Psoas muscle (tissue), 8 donors: ENCODE data around the gene TSPAN16. TPM values are rescaled to one million over a fixed set of nuclear protein-coding genes. Genes with fewer than 3 reads are reported as not detected.

Experiments used
- ATAC-seq, 4 donors: fragments of 200-7000 bp; cut with Tn5 transposase; one replicate each; pipeline ENCODE4 v1.9.1; 2020; ENCODE audit warnings: moderate library complexity in 3 of 4, mild to moderate bottlenecking in 2 of 4
- DNase-seq, 2 donors: peaks; one replicate each; pipeline ENCODE4 v3.0.0-alpha.2; 2020
- H3K27ac ChIP-seq: fragments of 200-600 bp; one replicate; pipeline ENCODE4 v1.8.0; 2022
- H3K27me3 ChIP-seq, 3 donors: fragments of 200-600 bp in 1 of 3; one replicate each; pipeline versions ENCODE4 v1.6.1 to v1.8.0; 2013 to 2022; ENCODE audit warnings: low read length in 2 of 3, mild to moderate bottlenecking in 2 of 3, moderate library complexity in 1 of 3; ENCODE audit not compliant: insufficient read depth in 3 of 3
- H3K36me3 ChIP-seq, 2 donors: fragments of 200-600 bp in 1 of 2; one replicate each; pipeline versions ENCODE4 v1.6.1 to v1.8.0; 2013 to 2022; ENCODE audit warnings: low read depth in 1 of 2, mild to moderate bottlenecking in 1 of 2, moderate library complexity in 1 of 2; ENCODE audit not compliant: insufficient read depth in 1 of 2
- H3K4me1 ChIP-seq: fragments of 200-600 bp; one replicate; pipeline ENCODE4 v1.8.0; 2022
- H3K4me3 ChIP-seq: fragments of 200-600 bp; one replicate; pipeline ENCODE4 v1.8.0; 2022; ENCODE audit warnings: mild to moderate bottlenecking
- H3K9me3 ChIP-seq: fragments of 200-600 bp; one replicate; pipeline ENCODE4 v1.8.0; 2022
- CTCF ChIP-seq: fragments of 200-600 bp; IDR thresholded peaks from one replicate; pipeline ENCODE4 v1.8.0; 2022; ENCODE audit warnings: antibody characterized with exemption
- WGBS, 3 donors: extraction: QIAGEN DNeasy Blood & Tissue Kit; methylation state at CpG; one replicate each; pipeline versions ENCODE4 v1.1.6 to v1.1.7; 2013; 5-methylcytosine and 5-hydroxymethylcytosine counted together
- intact Hi-C, 2 donors: fragments of 100-400 bp; cut with DNase I; formaldehyde crosslinking; loops; one replicate each; pipeline versions ENCODE4 v1.11.0 to v1.14.2; 2022
- polyA plus RNA-seq, 3 donors: library from polyadenylated mRNA; stranded (reverse); fragments of 200-250 nt; gene quantifications; one replicate each; pipeline ENCODE4 v1.2.3, GENCODE V29; 2013
- total RNA-seq, 4 donors: library from RNA; stranded (reverse); fragmentation: NEBNext Ultra II Directional in 2 of 4; extraction: Animal tissue kit (Norgen Biotek cat#: 25700) in 2 of 4; gene quantifications; one replicate each; pipeline versions ENCODE4 v1.2.1 to v1.2.4, GENCODE V29; 2021 to 2023
- donor health status: healthy with polysubstance abuse.
- donor health status: DM: no; HTN: no; CAD: no; lungs with moderate emphysema.
- donor health status: Bipolar disorder and iron deficiency.
- donor health status: healthy.
- donor health status: DM: yes; HTN: yes; CAD: no.
- donor health status: DM: no; HTN: no; CAD: no.
- donor health status: DM: no; HTN: no; CAD: no.
- donor health status: DM: yes; HTN: yes; CAD: no.

The TSPAN16 gene
- total and polyA plus RNA-seq, 7 donors, result not detected

GRCh38 chr19:11261431-11261970 is 34.5 kb upstream of the TSPAN16 start:
- no peaks in the 10 kb centered on the region for H3K36me3 ChIP-seq
- no peaks in the 10 kb centered on the region for H3K4me1 ChIP-seq
- peaks cover 0 to 31% (median 12%) of the 10 kb centered on the region in 3 donors for H3K27me3 ChIP-seq
- intact Hi-C loops, result no loop called here
- ATAC-seq (peak in 1 of 4 donors; percentile 3), DNase-seq (no peak)
- H3K9me3 ChIP-seq, result no peaks in the 10 kb centered on the region
- WGBS, 3 donors, result 13 to 26% (median 21%) methylated on average over 13 to 18 of the region's 18 CpGs
- H3K4me3 ChIP-seq, result peak overlapping the region; percentile 70
- H3K27ac ChIP-seq, result peak overlapping the region; percentile 76
- no peak for TF ChIP-seq CTCF

DNA sequence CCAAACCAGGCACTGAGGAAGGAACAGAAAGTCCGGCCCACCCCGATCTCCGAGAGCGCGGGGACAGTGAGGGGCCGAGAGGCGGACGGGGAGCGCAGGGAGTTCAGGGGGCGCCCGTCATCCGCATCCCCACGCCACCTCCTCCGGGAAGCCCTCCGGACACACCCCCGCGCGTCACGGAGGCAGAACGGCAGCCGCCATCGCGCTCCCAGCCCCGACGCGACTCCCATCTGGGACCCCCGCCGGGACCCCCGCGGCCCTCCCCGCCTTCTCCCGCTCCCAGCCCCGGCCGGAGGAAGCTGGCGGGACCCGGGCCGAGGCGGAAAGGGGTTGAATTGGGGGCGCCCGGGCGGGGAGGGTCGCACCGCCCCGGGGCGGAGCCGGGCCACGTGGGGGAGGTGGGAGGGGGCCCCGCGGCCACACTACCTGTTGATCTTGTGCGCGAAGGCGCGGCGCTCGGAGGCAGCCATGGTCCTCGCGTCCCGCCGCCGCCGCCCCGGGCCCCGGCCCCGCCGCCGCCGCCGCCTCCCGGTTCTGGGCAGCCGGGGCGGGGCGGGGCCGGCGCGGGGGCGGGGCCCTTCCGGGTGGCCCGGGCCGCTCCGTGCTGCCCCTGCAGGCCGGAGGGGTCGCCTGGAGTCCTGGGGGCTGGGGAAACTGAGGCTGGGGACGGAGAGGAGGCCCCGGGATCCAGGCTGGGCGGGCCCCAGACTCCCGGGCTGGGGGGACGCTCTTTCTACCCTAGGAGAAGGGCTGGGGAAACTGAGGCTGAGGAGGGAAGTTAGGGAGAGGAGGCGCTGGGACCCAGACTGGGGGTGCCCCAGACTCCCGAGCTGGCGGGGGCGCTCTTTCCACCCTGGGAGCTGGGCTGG is 33.8 kb upstream of the TSPAN16 start, which contains the start of gene DOCK6:
TSS of gene DOCK6 (minus strand) at position 554 of the 869 bp plus-strand sequence. CDS start at position 470, 84 bp downstream.
- ATAC-seq (peak in 2 of 4 donors; percentile 17 to 49), DNase-seq (peak; percentile 49 to 64)
- 1 to 4% (median 2%) methylated on average over 41 to 91 of the region's 91 CpGs for WGBS, 3 donors
- intact Hi-C loops, result no loop called here
- Histone ChIP-seq H3K4me3 (peak within 1 kb of the TSS; percentile 70), H3K4me1 (no peaks in the 10 kb centered on the region), H3K9me3 (no peaks in the 10 kb centered on the region), H3K36me3 (no peaks in the 10 kb centered on the region), H3K27ac (peak within 1 kb of the TSS; percentile 76), H3K27me3 (peaks cover 0 to 31% (median 12%) of the 10 kb centered on the region in 3 donors)
- peak; percentile 21 for TF ChIP-seq CTCF

DNA sequence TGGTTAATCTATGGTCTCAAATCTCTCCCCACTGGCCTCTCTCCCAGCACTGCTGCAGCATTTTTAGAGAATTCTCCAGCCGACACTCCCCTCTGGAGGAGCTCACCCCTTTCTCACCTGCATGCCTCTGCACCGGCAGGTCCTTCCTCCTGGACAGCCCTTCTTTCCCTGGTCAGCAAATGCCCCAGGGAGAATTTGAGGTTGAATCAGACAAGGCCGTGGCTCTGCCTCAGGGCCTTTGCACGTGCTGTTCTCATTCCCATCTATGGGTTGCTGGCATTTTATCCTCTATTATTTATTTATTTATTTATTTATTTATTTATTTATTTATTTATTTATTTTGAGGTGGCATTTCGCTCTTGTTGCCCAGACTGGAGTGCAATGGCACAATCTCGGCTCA is 32.2 kb upstream of the TSPAN16 start:
- DNase-seq (no peak), ATAC-seq (no peak)
- H3K4me1 ChIP-seq, result no peaks in the 10 kb centered on the region
- TF ChIP-seq CTCF, result no peak
- no peak overlapping the region for H3K4me3 ChIP-seq
- H3K27me3 ChIP-seq, result peaks cover 0 to 31% (median 12%) of the 10 kb centered on the region in 3 donors
- no peaks in the 10 kb centered on the region for H3K9me3 ChIP-seq
- intact Hi-C loops, result no loop called here
- no peaks in the 10 kb centered on the region for H3K36me3 ChIP-seq
- 87 to 95% (median 94%) methylated on average over 6 of the region's 6 CpGs for WGBS, 3 donors
- no peak overlapping the region for H3K27ac ChIP-seq

DNA sequence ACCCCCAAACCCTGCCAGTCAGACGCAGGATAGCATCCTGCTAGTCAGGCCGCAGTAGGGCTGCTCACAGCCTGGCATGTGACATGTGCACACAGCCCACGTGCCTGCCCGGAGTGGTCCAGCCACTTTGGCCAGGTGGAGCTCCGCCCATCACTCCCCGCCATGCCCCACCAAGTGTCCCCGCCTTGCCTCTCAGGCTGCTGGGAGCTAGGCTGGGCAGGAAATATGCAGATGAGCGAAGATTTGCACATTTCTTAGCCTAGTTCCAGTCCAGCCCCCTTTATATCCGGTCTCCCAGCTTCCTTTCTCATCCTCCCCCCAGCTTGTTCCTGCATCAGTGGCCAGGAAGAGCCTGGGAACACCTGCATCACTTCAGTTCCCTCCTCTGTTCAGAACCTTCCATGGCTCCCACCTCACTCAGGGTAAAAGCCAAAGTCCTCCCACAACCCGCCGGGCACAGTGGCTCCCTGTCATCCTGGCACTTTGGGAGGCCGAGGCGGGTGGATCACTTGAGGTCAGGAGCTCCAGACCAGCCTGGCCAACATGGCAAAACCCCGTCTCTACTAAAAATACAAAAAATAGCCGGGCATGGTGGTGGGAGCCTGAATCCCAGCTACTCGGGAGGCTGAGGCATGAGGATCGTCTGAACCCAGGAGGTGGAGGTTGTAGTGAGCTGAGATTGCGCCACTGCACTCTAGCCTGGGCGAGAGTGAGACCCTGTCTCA is 31.3 kb upstream of the TSPAN16 start:
- Histone ChIP-seq H3K27me3 (peaks cover 0 to 31% (median 12%) of the 10 kb centered on the region in 3 donors), H3K4me3 (no peak overlapping the region), H3K27ac (no peak overlapping the region), H3K4me1 (no peaks in the 10 kb centered on the region), H3K9me3 (no peaks in the 10 kb centered on the region), H3K36me3 (no peaks in the 10 kb centered on the region)
- intact Hi-C loops, result no loop called here
- TF ChIP-seq CTCF, result no peak
- ATAC-seq, result peak; percentile 34 to 43 (median 39)
- 61 to 70% (median 67%) methylated on average over 19 of the region's 19 CpGs for WGBS, 3 donors
- peak in 1 of 2 donors; percentile 69 for DNase-seq
